ENCODE measurements around the gene SLC17A9.

Gene SLC17A9

DNA sequence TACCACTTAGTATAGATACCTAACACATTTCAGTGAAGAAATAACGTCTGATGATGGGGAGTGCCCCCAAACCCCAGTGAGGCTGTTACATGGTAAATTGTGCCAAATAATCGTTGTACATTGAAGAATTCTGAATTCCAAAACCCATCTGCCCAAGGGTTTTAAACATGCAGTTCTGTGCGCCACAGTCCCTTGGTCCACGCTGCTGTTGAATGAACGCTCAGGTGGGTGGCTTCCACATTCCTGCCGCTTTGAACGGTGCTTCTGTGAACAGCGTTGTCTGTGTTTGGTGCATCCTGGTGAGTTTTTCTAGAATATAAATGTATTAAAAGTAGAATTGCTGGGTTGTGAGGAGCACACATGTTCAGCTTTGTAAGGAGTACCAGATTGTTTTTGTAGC, 11.6 kb upstream of the SLC17A9 start:
- DNase-seq = no peak

DNA sequence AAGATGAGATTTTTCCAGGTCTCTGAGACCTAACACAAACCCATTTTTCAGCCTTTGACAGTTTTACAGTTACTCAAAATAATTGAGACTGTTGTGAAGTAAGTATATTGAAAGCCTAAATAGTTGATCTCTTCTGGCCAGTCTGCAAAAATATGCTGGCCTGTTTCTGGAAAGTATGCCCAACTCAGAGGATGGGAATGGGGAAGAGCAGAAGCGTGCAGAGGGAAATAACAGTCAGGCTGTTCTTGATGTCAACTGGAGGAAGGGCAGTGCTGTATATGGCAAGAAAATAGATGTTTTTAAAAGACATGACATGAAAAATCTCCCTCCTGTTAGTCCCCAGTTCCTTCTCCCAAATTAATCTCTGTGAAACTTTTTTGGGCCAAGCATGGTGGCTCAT, 10.7 kb upstream of the SLC17A9 start:
- no peak for DNase-seq

DNA sequence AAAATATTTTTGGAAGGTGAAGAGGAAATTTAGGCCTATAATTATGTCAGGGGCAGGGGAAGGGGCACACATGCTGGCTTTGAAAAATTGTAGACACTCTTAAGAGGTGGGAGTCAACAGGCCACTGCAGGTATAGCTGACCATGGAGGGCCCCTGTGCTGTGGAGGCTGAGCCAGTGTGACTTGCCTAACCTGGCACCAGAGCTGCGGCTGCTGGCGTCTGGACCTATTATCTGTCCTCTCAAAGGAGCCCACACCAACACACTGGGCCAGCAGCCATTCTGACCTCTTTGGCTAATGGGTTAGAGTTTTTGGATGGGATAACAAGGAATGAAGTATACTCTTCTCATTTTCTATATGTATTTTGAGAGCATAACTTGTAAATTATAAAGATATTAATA, 10.1 kb upstream of the SLC17A9 start:
- DNase-seq = no peak

DNA sequence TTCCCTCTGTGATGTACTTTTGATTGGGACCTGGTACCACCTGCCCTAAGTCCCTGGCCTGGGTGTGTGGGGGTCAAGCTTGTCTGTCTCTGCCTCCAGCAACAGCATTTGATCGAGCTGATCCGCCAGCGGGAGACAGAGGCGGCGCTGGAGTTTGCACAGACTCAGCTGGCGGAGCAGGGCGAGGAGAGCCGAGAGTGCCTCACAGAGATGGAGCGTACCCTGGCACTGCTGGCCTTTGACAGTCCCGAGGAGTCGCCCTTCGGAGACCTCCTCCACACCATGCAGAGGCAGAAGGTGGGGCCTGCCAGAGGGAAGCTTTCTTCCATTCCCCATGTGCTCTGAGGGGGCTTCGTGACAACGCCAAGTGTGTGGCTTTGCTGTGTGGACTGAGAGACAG, 9.1 kb upstream of the SLC17A9 start:
- DNase-seq = no peak

DNA sequence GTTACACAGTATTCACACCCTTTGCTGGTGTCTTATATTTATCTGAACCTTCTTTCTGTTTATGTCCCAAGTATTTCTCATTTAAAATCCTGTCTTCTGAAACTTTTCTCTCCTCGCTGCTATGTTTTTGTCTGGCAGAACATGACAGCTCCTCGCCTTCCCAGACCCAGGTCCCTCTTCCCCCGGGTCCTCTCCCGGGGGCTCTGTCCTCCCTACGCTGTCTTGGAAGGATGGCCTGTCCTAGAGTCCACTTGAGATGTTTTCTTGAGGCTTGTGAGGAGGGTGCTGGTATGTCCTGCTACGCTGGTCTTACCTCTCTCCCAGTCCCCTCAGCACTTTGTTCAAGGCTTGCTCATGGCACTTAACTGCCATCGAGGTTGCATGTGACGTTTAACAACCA, 8.3 kb upstream of the SLC17A9 start:
- no peak for DNase-seq

DNA sequence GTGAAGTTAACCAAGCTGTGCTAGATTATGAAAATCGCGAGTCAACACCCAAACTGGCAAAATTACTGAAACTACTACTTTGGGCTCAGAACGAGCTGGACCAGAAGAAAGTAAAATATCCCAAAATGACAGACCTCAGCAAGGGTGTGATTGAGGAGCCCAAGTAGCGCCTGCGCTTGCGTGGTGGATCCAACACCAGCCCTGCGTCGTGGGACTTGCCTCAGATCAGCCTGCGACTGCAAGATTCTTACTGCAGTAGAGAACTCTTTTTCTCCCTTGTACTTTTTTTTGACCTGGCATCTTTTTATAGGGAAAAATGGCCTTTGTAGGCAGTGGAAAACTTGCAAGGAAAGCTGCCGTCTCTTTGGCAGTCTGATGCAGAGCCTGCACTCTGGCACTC, 7.8 kb upstream of the SLC17A9 start:
- DNase-seq = no peak

DNA sequence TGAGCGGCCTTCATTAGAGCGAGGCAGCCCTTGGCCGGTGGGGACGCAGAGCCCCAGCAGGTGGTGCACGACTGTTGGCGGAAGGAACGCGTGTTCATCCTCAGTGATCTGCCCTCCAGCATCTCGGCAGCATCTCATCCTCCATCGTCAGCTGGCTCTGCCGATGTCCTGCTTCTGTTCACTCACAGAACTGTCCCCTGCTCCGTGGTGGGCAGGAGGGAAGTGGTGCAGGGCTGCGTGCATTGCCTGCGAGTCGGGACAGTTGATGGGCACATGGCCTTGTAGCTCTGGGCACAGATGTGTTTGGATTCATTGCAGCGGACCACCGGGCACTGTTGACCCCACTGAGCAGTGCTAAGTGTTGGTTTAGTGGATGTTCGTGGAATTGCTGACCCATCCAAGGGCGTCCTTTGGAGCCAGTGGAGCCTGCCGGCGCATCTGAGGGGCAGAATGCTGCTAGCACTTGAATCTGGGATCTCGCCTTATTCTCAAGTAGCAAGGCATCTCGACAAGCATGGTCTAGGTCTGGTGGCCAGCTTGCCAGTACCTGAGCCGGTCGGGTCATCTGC, 6.7 kb upstream of the SLC17A9 start:
- DNase-seq = no peak

DNA sequence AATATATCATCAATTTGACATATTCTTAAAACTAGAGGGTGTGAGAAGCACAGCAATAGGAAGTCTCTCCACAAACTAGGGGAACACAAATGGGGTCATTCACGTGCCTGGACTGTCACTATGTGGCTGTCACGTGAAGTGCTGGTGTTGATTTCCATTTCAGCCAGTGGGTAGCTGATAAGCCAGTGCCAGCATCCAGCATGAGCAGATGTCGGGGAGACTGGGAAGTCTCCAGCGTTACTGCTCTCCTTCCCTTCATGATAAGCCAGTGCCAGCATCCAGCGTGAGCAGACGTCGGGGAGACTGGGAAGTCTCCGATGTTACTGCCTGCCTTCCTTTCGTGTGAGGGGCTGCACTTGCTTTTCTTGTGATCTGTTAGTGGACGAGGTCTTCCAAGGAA, 5.6 kb upstream of the SLC17A9 start:
- DNase-seq = peak; percentile 57

DNA sequence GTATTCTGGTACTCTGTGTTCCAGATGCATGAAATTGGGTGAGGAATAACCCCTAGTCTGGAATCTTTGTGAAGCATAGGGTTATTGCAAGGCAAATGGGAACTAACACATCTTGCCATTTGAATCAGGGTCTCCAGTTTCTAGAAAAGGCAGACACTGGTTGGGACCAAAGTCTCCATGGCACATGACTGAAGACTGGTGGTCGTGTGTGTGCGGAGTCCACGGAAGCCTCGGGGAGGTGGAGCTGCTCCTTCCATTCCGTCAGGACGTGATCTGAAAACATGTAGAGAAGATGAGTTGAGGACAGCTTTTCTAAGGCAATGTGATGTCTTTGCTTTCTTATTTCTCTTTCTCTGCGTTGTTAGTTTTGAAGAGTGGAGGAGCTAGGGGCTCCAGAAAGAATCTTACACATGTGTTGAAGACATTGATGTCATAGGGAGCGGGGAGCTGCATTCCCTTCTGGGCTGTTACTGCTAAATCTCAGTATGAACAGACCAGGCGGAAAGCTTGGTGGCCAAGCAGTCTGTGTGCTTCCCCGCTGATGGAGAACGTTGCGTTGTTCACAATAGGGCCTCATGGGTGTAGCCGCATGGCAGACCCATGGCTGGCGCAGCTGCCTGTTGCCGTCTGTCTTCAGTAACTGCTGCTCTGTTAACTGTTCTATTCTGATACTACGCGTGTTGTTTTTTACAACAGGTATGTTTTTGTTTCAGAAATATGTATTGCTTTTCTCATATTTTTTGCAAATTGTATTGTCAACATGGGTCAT, 4.8 kb upstream of the SLC17A9 start:
- no peak for DNase-seq

DNA sequence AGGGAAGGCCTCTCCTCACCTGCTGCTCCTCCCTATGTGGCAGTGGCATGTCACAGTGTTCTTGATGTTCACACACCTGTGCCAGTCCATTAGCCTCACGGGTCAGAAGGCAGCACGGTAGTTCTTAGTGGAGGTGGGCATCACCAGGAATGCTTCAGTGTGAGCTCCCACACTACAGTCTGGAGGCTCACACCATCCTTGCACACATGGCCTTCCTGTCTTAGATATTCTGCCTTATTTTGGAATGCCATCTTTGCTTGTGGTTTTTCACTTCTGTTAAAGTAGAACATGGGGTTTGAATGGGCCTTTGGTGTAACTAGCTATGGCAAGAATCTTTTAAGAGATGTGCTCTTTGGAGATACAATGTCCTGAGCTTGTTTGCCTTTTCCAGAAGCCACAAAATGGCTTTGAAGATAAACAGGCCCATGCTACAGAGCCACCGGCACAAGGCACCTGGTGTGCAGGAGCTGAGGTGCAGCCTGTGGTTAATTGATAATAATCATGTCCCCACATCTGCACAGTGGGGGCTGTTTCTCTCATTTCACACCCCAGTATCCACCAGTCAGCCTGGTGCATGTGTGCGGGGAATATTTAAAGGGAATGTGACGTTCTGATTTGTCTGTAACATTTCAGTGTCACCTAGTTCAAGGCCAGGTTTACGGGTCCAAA, 3.2 kb upstream of the SLC17A9 start:
- DNase-seq = peak; percentile 38

DNA sequence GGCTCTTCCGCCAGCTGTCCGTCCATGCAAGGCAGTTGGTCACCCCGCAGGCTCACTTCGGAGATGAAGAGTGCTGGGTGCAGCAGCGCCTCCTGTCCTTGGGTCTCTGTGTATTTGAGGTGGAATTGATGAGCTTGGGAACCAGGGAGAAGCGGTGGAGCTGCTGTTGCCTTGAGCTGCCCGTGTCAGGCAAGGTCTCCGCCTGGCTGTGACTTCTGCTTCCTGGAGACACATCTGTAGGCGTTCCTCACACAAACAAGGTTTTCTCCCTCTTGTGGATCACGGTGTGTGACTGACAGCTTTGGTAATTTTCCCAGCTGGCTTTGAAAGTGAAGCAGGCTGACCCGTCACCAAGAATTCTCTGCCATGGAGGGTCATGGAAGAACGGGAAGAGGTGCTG, 2.5 kb upstream of the SLC17A9 start:
- no peak for DNase-seq

DNA sequence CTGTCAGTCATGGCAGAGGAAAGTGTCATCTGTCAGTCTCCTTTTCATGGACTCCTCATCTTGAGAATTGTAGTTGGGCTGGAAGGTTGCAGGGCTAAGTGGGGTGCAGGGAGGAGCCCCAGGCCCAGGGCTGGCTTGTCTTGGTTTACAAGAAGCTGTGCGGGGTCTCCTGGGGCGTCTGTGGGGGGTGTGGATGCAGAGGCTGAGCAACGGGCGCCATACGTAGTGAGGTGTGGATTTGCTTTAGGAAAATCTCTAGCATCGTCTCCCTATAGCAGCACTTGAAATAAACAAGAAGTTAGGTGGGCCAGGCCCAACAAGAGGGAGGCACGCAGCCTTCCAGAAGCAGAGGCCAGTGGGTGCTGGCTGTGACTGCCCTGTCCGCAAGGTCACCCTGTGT, 1.8 kb upstream of the SLC17A9 start:
- no peak for DNase-seq

DNA sequence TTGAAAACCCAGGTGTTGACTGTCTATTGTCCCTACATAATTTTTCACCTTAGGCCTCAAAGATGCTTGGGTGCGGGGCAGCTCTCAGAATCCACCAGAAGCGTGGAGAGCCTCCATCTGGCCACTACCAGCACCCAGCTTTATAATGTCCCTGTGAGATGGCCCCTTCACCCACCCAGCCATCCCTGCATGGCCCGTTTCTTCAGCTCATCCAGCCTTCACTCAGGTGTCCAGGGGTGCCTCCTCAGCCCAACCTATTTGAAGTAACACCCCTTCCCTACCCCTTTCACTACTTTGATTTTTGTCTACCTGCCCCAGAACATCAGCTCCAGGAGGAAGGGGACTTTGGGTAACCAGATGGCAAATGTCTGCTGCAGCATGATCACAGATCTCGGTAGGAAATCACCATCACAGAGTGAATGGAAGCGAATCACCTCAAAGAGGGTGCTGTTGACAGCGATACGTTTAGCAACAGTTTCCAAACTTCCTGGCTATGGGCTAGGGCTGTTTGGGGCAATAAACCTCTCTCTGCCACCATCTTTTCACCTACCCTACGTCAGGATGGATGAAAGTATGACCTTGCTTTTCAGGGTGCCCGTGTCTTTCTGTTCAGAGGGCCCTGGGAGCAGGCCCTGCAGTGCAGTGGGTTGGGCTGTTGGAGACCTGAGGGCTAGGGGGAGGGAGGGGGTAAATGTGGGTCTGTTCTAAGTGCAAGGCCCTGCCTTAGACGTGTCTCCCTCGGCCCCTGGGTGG, 1.2 kb upstream of the SLC17A9 start:
- no peak for DNase-seq

DNA sequence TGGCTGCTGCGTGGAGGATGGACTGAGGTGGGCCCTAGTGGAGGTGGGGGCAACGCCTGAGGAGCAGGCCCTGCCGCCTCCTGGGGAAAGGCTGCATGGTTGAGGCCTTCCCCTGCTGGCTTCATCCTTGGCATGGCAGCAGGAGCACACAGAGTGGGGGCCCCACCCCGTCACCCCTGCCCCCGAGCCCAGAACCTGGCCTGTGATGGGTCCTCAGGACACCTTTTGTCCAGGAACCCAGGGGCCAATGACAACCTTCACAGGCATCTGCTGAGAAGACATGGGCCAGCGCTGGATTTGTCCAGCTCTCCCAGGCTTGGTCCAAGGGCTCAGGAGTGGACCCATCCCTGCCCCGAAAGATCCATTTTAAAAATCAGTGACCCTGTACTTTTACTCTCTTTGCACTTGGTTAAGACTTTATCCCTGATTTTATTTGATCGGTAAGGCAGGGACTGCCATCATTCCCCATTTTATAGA, 575 bp upstream of the SLC17A9 start:
- DNase-seq = no peak

DNA sequence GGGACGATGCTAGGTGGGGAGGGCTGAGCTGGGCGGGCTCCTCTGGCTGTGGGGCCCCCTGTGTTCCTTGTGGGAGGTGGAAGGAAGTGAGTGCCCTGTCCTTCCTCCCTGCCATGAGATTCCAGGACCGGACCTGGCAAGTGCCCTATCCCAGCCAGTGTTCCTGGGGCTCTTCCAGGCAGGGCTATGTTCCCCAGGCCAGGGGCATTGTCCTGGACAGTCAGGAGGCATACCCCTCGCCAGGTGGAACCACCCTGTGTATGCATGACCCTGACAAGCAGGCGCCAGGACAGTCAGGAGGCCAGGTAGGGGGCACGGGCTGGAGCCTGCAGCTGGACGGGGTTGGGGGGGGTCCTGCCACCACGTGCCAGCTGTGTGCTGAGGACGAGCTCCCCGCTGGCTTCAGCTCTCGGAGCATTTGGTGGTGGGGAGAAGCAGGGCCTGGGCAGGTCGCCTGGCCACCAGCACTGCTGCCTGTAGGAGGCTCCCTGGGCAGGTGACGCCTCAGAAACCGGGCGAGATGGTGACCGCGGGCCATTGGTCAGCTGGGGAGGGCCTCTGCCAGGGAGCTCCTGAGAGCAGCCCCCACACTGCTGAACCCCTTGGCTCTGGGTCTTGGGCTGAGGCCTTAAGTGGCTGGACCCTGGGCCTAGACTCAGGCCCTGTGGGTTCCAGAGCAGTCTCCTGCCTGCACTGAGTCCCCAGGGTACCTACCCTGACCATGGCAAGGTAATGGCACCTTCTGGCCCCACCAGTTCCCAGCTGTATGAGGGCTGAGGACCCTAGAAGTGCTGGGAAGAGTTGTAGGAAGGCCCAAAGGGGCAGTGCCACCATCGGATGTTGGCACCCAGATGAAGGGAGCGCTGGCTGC, 694 bp downstream of the SLC17A9 start:
- peak; percentile 33 for DNase-seq

DNA sequence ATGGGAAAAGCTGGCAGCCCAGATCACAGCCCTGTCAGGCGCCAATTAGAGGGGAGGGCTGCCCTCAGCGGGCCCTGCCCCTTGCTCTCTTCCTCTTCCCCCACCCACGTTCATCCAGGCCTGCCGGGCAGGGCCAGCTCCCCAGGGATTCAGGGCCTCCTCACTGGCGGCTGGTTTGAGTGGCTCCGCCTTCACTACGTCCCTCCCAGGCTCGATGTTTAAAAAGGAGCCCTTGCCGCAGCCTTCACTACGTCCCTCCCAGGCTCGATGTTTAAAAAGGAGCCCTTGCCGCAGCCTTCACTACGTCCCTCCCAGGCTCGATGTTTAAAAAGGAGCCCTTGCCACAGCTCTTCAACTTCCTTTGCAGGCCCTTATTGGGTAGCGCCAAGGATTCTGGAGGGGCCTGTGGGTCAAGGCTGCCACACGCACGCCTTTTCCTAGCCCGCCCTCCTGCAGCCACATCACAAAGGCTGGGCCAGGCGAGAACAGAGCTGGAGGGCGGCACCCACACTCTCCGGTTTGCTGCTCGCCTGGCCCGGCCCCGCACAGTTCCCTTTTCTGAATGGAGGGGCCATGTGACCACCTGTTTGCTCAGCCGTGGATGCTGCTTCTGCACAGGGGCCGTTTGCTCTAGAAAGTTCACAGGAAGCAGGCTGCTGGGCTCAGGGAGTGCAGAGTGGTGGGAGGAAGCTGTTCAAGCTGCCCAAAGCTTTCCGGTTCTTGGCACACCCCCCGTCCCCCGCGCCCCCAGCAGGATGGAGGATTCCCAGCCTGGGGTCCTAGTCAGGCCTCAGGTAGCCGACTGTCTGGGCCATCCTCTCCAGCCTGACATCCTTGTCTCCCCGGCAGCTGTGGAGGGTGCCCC, 1.6 kb downstream of the SLC17A9 start:
- DNase-seq = peak; percentile 92

DNA sequence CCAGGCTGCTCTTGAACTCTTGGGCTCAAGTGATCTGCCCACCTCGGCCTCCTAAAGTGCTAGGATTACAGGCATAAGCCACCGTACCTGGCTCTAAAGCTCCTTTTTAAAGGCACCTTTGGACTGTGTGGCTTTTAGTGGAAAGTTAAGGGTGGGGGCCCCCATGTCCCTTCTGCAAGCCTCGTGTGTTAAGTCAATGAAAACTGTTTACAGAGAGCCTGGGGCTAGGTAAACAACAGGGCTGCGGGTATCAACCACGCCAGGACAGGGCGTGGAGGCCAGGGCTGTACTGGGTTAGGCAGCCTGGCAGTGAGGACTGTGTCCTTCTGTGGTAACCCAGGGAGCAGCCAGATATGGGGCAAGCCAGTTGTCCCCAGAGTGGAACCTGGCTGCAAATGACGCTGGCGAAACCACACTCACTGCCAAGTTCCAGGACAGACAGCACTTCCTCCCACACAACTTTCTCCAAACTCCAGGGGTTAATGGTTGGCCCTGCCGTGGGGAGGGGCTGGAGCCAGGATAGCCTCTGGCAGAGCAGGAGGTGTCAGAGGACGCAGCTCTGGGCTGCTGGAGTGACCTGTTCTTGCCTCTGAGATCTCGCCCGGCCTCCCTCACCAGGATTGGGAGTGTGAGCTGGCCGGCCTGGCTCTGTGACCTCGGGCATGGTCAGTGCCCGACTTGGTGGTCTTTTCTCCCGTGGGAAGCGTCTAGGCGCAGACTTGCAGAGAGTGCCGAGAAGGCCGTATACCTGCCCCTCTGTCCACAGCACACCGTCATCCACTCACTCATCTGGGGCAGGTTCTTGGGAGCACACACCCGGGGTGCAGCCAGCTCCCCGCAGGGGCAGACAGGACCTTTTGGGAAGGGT, 3.2 kb downstream of the SLC17A9 start:
- DNase-seq = peak; percentile 35

DNA sequence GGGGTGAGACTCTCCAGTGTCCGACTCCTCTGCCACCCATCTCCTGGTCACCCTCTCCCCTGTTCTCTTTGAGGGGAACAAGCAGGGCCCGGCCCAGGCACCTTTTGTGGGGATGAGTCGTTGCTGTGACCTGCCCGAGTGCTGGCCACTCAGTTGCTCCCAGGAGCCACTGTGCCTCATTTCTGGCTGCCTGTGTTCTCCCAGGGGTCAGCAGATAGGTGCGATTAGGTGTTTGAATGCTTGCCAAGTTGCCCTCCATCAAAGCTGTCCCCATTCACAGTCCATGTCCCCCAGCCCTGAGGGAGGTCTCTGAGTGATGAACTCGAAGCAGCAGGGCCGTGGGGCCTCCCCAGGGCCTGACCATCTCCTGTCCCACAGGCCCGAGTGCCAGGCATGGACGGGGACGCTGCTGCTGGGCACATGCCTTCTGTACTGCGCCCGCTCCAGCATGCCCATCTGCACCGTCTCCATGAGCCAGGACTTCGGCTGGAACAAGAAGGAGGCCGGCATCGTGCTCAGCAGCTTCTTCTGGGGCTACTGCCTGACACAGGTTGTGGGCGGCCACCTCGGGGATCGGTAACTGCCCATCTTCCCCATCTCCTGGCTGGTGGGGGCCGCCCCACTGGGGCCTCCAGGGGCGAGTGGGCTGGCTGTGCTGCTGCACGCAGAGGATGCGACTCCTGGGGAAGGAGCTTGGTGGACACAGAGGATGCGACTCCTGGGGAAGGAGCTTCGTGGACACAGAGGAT, 4.1 kb downstream of the SLC17A9 start:
- no peak for DNase-seq
